PC-9 (cell line): ENCODE data around the gene GSK3B.

Source experiments
- EZH2 ChIP-seq: fragments of 200-600 bp; sonication (generic); IDR thresholded peaks from 2 replicates; pipeline ENCODE4 v1.8.0; 2017; ENCODE audit warnings: antibody characterized with exemption, low read depth
- TF ChIP-seq, protein P1 (sequence below): fragments of 200-600 bp; sonication (generic); conservative IDR thresholded peaks from 2 replicates; pipeline ENCODE4 v1.6.1; 2017; ENCODE audit warnings: mixed run types, antibody characterized with exemption, mild to moderate bottlenecking, moderate library complexity

GRCh38 chr3:120113128-120114116, 19.2 kb upstream of the GSK3B start:
- TF ChIP-seq, protein P1, sequence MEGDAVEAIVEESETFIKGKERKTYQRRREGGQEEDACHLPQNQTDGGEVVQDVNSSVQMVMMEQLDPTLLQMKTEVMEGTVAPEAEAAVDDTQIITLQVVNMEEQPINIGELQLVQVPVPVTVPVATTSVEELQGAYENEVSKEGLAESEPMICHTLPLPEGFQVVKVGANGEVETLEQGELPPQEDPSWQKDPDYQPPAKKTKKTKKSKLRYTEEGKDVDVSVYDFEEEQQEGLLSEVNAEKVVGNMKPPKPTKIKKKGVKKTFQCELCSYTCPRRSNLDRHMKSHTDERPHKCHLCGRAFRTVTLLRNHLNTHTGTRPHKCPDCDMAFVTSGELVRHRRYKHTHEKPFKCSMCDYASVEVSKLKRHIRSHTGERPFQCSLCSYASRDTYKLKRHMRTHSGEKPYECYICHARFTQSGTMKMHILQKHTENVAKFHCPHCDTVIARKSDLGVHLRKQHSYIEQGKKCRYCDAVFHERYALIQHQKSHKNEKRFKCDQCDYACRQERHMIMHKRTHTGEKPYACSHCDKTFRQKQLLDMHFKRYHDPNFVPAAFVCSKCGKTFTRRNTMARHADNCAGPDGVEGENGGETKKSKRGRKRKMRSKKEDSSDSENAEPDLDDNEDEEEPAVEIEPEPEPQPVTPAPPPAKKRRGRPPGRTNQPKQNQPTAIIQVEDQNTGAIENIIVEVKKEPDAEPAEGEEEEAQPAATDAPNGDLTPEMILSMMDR: no peak
- TF ChIP-seq EZH2: no peak
